ENCODE results near the gene CMPK1.

CMPK1 gene

DNA sequence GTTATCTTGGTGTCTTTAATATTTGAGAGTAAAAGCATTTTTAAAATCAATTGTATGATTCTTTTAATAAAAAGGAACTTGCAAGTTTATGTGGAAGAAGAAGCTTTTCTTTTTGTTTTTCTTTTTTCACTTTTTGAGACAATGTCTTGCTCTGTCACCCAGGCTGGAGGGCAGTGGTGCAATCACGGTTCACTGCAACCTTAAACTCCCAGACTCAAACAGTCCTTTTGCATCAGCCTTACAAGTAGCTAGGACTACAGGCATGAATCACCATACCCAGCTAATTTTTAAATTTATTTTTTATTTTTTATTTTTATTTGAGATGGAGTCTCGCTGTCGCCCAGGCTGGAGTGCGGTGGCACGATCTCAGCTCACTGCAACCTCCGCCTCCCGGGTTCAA lies 34.1 kb downstream of the CMPK1 start:
- H3K4me3 ChIP-seq (ENCODE audit: low read length): no peak overlapping the region
- TF ChIP-seq ZNF274 (IDR thresholded peaks at IDR 0.05; ENCODE audit: low read depth, low read length): no peak

DNA sequence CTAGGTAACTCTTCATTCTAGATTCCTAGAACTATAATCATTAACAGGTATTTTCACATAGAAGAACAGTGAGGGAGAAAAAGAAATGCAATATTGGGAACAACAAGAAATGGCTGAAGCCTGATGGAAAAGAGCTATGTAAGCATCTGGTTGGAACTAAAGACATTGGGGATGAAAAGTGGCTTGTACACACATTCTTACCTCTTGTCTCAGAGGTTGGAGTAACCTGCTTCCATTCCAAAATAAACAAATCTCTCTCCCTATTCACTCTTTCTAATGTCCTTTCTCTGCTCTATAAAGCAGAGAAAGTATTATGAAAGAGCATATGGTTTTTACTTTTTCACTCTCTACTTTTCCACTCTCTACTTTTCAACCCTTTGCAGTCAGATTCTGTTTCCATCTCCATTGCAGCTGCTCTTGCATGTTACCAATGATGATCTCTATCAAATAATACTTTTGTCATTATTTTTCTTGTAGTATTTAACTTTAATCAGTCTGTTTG lies 37.5 kb downstream of the CMPK1 start:
- no peak overlapping the region for H3K4me3 ChIP-seq (ENCODE audit: low read length)
- no peak for TF ChIP-seq ZNF274 (IDR thresholded peaks at IDR 0.05; ENCODE audit: low read depth, low read length)

DNA sequence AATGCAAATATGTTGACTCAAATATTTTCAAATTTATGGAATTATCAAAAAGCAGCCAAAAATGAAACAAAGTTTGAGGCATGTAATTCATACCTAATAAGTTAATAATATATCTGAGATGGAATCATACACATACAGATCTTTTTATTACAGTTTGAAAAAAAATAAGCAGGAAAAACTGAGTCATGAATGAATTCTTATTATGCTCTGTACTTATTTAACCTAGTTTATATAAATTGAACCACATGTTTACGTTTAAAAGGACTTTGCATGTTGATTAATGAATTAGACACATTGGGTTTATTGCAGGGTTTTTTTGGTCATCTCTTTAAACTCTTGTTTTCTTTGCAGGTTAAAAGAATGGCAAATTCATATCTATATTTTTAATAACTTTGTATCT lies 40.9 kb downstream of the CMPK1 start:
- TF ChIP-seq ZNF274 (IDR thresholded peaks at IDR 0.05; ENCODE audit: low read depth, low read length): no peak
- no peak overlapping the region for H3K4me3 ChIP-seq (ENCODE audit: low read length)

DNA sequence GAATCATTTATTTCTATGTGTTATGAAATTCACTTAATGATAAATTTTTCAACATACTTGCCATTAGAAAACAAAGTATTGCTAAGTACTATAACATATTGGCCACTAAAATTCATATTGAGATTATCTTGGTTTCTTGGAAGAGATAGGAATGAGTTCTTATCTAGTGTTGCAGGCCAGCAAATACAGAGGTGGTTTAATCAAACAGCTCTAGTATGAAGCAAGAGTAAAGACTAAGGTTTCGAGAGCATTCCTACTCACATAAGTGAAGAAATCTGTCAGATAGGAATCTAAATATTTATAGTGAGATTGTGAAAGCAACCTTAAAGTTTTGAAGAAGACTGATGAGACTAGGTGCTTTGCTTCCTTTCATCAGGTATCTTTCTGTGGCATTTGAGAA lies 44.6 kb downstream of the CMPK1 start:
- TF ChIP-seq ZNF274 (IDR thresholded peaks at IDR 0.05; ENCODE audit: low read depth, low read length): no peak

DNA sequence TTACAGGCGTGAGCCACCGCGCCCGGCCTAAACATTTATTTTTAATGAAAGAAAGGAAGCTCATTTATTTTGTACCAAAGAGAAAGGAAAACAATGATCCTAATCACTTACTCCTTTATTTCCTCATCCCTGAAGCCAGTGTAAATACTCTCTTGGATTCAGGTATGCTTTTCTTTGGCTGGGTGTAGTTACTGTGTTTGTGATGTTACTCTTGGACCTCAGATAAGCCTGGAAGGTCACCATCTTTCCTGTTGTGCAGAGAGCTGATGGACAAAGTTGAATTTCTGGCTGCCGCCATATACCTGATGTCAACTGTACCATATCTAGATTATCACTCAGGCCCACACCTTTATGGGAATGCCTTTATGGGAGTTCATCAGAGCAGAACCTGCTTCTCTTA lies 47.1 kb downstream of the CMPK1 start:
- no peak for TF ChIP-seq ZNF274 (IDR thresholded peaks at IDR 0.05; ENCODE audit: low read depth, low read length)
- H3K4me3 ChIP-seq (ENCODE audit: low read length): no peak overlapping the region

More for the DNA sequence above, 44.6 kb downstream of the CMPK1 start:
- no peak overlapping the region for H3K4me3 ChIP-seq (ENCODE audit: low read length)

DNA sequence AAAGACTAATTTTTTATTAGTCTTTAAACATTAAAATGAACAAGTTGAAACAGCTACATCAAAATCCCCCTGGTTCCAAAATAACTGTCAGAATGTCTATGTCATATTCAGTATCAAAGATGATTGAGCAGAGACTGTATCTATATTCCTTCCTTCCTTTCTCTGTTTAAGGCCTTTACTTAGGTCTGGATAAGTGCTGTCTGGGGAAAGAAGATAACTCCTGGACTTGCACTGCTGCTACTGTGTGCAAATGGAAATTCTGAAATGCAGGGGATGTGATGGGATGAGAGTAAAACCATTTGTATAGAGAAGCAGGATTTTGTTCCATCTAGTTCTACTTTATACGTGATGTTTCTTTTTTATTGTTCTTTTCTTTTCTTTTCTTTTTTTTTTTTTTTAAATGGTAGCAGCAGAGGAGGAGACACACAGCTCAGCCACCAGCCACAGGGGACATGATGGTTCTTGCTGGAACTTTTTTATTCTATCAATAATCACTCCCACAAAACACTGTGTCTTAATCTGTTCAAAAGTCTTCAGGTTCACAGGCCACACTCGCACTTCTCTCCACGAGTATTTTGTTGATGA lies 48.9 kb downstream of the CMPK1 start:
- no peak overlapping the region for H3K4me3 ChIP-seq (ENCODE audit: low read length)
- TF ChIP-seq ZNF274 (IDR thresholded peaks at IDR 0.05; ENCODE audit: low read depth, low read length): no peak

DNA sequence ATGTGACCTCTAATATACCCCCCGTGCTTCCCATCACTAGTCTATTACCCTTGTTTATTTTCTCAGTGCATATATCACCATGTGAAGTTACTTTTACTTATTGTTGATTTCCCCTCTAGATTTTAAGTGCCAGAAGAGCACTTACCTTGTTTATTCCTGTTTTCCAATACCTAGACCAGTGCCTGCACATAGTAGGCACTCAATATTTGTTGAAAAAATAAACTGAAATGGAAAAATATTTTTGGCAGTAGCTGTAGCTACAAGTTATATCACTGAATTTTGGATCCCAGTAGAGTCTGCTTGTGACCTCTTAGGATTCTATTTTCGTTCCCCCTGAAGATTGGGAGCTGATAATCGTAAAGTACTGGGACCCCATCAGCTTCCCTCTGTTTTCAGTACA lies 50.5 kb downstream of the CMPK1 start:
- no peak for TF ChIP-seq ZNF274 (IDR thresholded peaks at IDR 0.05; ENCODE audit: low read depth, low read length)

DNA sequence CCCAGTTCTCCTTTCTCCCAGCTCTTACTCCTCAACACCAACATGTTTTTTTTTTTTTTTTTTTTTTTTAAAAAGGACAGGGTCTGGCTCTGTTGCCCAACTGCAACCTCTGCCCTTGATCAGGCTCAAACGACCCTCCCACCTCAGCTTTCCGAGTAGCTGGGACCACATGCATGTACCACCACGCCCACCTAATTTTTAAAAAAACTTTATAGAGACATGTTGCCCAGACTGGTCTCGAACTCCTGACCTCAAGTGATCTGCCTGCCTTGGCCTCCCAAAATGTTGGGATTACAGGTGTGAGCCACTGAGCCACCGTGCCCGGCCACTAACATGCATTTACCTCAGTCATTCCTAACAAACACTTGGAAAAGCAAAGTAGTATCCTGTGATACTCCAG lies 51.4 kb downstream of the CMPK1 start:
- H3K4me3 ChIP-seq (ENCODE audit: low read length): no peak overlapping the region
- no peak for TF ChIP-seq ZNF274 (IDR thresholded peaks at IDR 0.05; ENCODE audit: low read depth, low read length)

More for the DNA sequence above, 50.5 kb downstream of the CMPK1 start:
- H3K4me3 ChIP-seq (ENCODE audit: low read length): no peak overlapping the region

DNA sequence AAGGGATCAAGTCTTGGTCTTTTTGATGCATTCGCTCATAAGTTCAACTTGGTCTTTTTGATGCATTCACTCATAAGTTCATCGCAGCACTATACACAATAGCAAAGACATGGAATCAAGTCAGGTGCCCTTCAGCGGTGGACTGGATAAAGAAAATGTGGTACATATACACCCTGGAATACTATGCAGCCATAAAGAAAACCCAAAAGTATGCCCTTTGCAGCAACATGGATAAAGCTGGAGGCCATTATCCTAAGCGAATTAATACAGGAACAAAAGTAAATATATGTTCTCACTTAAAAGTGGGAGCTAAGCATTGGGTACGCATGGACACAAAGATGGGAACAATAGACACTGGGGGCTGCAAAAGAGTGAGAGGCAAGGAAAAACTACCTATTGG lies 52.7 kb downstream of the CMPK1 start:
- no peak overlapping the region for H3K4me3 ChIP-seq (ENCODE audit: low read length)
- no peak for TF ChIP-seq ZNF274 (IDR thresholded peaks at IDR 0.05; ENCODE audit: low read depth, low read length)

DNA sequence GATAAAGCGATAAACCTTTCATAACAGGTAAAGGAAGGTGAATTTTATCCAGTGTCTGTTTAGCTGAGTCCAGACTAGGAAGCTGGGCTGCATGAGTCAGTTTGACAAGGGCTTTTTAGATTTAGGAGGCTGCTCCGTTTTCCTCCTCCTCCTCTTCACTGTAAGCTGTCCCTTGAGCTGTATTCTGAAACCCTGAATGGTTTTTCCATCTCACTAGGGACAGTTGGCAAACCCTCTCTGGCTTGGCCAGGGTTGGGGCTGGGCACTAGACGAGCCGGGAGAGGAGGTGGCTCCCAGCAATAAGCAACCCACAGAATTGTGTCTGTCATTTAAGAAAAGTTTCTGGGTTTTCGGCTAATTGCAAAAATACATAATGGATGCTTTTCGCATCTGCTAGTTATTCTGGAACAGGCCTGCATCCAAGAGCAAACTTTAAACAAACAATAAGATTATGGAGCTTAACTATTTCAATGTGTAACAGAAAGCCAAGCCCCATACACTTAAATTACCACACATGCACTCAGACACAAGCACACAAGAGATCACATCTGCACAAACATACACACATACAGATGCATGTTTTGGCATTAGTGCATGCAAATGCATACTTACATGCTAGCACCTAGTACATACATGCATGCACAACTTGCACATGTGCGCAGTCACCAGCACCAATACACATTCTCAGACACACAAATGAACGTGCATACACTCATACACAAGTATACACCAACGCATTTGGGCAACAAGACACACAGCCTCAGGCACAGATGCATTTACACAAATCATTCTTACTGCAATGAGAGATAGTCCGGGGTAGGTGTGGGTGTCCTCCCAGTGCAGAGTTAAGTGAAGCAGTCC lies 54.7 kb downstream of the CMPK1 start:
- TF ChIP-seq ZNF274 (IDR thresholded peaks at IDR 0.05; ENCODE audit: low read depth, low read length): no peak
- H3K4me3 ChIP-seq (ENCODE audit: low read length): no peak overlapping the region

DNA sequence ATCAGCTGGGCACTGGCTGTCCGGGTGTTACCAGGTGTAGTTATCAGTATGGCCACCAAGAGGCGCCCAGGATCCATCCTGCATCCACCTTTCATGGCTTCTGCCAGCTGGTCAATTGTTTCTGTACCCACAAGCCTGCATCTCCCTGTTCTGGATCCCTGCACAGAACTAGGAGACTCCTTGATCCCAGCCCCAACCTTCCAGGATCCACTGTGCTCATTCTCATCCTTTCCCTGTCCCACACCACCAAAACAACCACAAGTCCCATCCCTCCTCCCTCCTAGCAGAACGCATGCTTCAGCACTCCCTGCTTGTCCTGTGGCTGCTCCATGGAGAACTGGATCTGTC lies 55.3 kb downstream of the CMPK1 start:
- no peak overlapping the region for H3K4me3 ChIP-seq (ENCODE audit: low read length)

DNA sequence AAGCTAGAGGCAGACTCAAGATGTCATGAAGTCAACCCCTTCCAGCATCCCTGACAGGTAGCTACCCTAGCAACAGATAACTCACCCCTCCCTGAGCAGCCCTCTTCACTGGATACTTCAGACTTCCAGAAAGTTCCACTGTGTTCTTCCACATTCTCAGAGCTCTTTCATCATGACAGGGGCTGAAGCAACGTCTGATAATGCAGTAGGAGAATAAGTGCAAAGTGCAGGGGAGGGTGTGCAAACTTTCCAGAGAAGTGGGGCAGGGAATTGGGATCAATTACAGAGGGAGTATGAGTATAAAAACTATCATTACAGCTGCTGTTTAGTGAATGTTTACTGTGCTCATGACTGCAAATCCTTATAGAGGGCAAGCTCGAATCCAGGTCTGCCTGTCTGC lies 56.1 kb downstream of the CMPK1 start:
- H3K4me3 ChIP-seq (ENCODE audit: low read length): no peak overlapping the region
- no peak for TF ChIP-seq ZNF274 (IDR thresholded peaks at IDR 0.05; ENCODE audit: low read depth, low read length)

More for the DNA sequence above, 55.3 kb downstream of the CMPK1 start:
- no peak for TF ChIP-seq ZNF274 (IDR thresholded peaks at IDR 0.05; ENCODE audit: low read depth, low read length)

DNA sequence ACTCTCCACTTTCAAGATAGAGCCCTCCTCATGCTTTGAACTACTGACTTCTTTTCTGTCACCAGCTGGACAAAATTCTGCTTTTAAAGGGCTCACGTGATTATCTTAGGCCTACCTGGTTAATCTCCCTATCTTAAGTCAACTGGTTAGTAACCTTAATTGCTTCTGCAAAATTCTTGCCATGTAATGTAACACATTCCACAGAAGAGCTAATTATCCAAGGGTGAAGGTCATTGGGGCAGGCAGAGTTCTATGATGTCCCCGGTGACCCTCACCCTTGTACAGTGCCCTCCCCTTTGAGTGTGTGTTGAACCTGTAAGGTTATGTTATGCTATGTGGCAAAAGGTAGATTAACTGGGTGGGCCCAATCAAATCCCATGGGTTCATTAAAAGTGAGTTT lies 57.3 kb downstream of the CMPK1 start:
- TF ChIP-seq ZNF274 (IDR thresholded peaks at IDR 0.05; ENCODE audit: low read depth, low read length): no peak

DNA sequence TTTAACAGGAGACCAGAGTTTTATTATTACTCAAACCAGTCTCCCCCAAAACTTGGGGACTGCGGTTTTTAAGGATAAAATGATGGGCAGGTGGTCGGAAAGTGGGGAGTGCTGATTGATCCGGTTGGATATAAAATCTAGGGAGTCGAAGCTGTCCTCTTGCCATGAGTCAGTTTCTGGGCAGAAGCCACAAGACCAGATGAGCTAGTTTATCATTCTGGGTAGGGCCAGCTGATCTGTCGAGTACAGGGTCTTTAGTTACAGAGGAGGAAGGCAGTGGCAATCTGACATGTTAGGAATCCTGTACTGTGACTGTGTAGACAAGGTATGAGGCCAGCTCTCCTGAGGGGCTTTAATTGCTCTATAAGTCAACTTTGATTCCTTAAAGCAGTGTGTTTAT lies 59.6 kb downstream of the CMPK1 start:
- no peak overlapping the region for H3K4me3 ChIP-seq (ENCODE audit: low read length)
- TF ChIP-seq ZNF274 (IDR thresholded peaks at IDR 0.05; ENCODE audit: low read depth, low read length): no peak

More for the DNA sequence above, 57.3 kb downstream of the CMPK1 start:
- H3K4me3 ChIP-seq (ENCODE audit: low read length): no peak overlapping the region

DNA sequence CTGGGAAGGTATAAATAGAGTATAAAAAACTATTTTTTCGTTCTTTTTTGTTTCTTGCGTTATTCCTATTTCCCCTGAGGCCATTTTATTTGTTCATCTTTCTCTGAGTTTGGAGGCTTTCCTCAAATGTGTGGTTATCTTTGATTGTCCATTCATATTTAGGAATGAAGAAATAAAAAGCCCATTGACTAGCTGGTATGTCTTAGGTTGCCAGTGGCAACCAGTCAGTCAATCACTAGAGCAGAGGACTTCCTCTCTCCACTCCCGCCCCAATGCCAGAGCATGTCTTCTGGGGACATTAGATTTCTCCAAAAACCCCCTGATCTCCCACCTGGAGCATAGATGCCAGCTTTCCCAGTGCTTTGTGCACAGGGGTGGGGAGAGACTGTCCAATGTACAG lies 61.8 kb downstream of the CMPK1 start:
- no peak for TF ChIP-seq ZNF274 (IDR thresholded peaks at IDR 0.05; ENCODE audit: low read depth, low read length)
- no peak overlapping the region for H3K4me3 ChIP-seq (ENCODE audit: low read length)
